ENCODE results near the gene NCBP2L. TPM values are rescaled to one million over a fixed set of nuclear protein-coding genes. Genes with fewer than 3 reads are reported as not detected.
"Not testable (repeated sequence)": the region's sequence is repeated elsewhere in the genome, so short reads cannot be mapped to it uniquely, and the experiment has no call there.

The NCBP2L gene
- total RNA-seq, 1 donor from 2014 or later = not detected

DNA sequence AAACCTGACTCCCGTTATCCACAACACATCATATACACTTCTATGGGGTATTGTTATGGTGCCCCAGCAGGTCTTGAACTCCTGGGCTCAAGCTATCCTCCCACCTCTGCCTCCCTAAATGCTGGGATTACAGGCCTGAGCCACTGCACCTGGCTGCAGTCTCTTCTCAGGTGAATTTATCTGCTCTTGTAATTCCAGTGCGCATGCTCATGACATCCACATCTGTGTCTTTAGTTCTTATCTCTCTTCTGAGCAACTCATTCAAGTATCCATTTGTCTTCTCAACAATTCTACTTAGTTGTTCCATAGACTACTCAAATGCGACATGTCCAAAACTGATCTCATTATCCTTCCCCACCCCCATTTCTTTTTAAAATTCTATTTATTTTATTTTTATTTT, 27.6 kb downstream of the NCBP2L start:
- H3K9me3 Mint-ChIP-seq = no peaks in the 10 kb centered on the region
- no peaks in the 10 kb centered on the region for H3K36me3 Mint-ChIP-seq (ENCODE audit: low read depth)
- H3K4me3 Mint-ChIP-seq = no peak overlapping the region
- intact Hi-C loops (cut with micrococcal nuclease) = no loop called here
- H3K4me1 Mint-ChIP-seq = no peaks in the 10 kb centered on the region
- H3K27ac Mint-ChIP-seq = no peak overlapping the region
- no peak for DNase-seq
- H3K27me3 Mint-ChIP-seq = peaks cover 4% of the 10 kb centered on the region

DNA sequence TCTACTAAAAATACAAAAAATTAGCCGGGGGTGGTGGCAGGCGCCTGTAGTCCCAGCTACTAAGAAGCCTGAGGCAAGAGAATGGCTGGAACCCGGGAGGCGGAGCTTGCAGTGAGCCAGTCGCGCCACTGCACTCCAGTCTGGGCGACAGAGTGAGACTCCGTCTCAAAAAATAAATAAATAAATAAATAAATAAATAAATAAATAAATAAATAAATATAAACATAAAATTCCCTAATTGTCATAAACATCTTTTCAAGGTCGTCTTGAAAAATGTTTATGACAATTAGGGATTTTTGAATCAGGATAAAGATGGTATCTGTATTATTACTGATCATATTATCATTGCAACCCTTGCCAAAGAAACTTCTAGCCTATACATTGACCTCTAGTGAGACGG, 32.5 kb downstream of the NCBP2L start:
- DNase-seq; H3K4me1 Mint-ChIP-seq; H3K9me3 Mint-ChIP-seq; intact Hi-C loops (cut with micrococcal nuclease); H3K27me3 Mint-ChIP-seq; H3K4me3 Mint-ChIP-seq; H3K27ac Mint-ChIP-seq; H3K36me3 Mint-ChIP-seq (ENCODE audit: low read depth): not testable (repeated sequence)

DNA sequence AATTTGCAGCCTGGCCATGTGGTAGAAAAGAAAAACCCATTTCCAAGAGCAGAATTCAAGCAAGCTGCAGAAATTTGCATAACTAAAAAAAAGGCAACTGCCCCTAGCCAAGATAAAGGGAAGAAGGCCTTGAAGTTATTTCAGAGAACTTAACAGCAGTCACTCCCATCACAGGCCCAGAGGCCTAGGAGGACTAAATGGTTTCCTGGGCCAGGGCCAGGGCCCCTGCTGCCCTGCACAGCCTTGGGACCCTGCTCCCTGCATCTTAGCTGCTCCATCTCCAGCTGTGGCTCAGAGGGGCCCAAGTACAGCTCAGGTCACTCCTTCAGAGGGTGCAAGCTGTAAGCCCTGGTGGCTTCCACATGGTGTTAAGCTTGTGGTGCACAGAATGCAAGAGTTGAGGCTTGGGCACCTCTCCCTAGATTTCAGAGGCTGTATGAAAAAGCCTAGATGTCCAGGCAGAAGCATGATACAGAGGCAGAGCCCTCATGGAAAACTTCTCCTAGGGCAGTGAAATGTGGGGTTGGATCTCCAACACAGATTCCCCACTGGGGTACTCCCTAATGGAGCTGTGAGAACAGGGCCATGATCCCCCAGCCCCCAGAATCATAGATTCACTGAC, 41.5 kb downstream of the NCBP2L start:
- no peaks in the 10 kb centered on the region for H3K9me3 Mint-ChIP-seq

DNA sequence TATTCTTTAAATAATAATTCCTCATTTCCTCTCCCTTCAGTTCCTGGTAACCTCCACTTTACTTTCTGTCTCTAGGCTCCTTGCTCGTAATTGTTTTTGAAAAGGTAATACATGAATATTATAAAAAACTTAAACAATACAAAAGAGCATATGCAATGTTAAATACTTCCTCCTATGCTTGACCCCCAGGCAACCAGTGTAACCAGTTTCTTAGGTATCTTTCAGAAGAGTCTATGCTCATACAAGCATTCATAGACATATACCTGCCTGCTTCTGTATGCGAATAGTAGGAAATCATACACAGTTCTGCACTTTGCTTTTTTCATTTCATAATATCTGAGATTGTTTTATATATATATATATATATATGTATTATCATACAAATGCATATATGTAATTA, 45.5 kb downstream of the NCBP2L start:
- Mint-ChIP-seq H3K27me3 (peaks cover 10% of the 10 kb centered on the region), H3K4me1 (peaks cover 18% of the 10 kb centered on the region), H3K36me3 (ENCODE audit: low read depth) (no peaks in the 10 kb centered on the region), H3K9me3 (no peaks in the 10 kb centered on the region), H3K4me3 (no peak overlapping the region), H3K27ac (no peak overlapping the region)
- no peak for DNase-seq
- intact Hi-C loops (cut with micrococcal nuclease) = loop anchor here (10.0 kb wide), 1 partner anchor 108 kb away; no protein-coding TSS in a partner anchor

More for the DNA sequence above, 41.5 kb downstream of the NCBP2L start:
- no peak overlapping the region for H3K4me3 Mint-ChIP-seq
- H3K4me1 Mint-ChIP-seq = peaks cover 2% of the 10 kb centered on the region
- no peak overlapping the region for H3K27ac Mint-ChIP-seq
- no peak for DNase-seq
- intact Hi-C loops (cut with micrococcal nuclease) = no loop called here
- H3K27me3 Mint-ChIP-seq = peaks cover 2% of the 10 kb centered on the region
- H3K36me3 Mint-ChIP-seq (ENCODE audit: low read depth) = no peaks in the 10 kb centered on the region

GRCh38 chrX:107823456-107823855, 45.9 kb downstream of the NCBP2L start:
- no peaks in the 10 kb centered on the region for H3K9me3 Mint-ChIP-seq
- intact Hi-C loops (cut with micrococcal nuclease) = loop anchor here (10.0 kb wide), 1 partner anchor 109 kb away; no protein-coding TSS in a partner anchor
- H3K4me1 Mint-ChIP-seq = peaks cover 18% of the 10 kb centered on the region
- H3K27ac Mint-ChIP-seq = no peak overlapping the region
- no peaks in the 10 kb centered on the region for H3K36me3 Mint-ChIP-seq (ENCODE audit: low read depth)
- peaks cover 10% of the 10 kb centered on the region for H3K27me3 Mint-ChIP-seq
- H3K4me3 Mint-ChIP-seq = no peak overlapping the region
- DNase-seq = no peak

DNA sequence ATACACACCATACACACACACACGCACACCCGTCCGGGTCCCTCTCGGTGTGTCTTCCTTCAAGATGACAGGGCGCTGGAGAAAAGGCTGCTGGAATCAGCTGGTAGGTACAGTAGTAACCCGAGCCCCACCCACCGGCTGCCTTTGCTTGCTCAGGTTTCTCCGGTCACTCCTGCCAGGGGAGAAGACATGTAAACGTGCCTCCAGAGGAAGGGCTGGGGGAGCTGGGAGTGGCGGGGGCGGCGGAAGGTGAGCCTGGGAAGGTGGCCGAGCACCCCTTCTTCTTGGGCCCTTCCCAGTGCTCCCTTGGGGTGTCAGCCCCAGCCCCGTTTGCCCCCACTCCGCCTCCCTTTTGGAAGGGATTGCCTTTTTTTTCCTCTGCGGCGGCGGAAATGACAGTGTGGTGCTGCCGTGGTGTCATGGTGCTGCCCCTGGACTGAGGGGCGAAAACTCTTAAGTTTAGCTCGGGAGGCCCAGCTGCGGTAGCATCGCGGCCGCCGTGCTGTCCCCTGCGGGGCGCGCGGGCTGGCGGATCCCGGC, 48.2 kb downstream of the NCBP2L start, which contains the start of gene MID2:
Gene MID2, plus strand, starts transcription at position 169 of the 540 bp plus-strand sequence. CDS start 561 bp downstream, outside the sequence.
- Mint-ChIP-seq H3K9me3 (no peaks in the 10 kb centered on the region), H3K27ac (peak within 1 kb of the TSS; percentile 78), H3K4me3 (peak within 1 kb of the TSS; percentile 83), H3K36me3 (ENCODE audit: low read depth) (no peaks in the 10 kb centered on the region), H3K27me3 (peaks cover 10% of the 10 kb centered on the region), H3K4me1 (peaks cover 18% of the 10 kb centered on the region)
- peak; percentile 80 for DNase-seq
- intact Hi-C loops (cut with micrococcal nuclease) = loop anchor here (5.0 to 10.0 kb wide), 2 partner anchors 111 to 148 kb away; no protein-coding TSS in a partner anchor

GRCh38 chrX:107826238-107827029, 48.9 kb downstream of the NCBP2L start:
- Mint-ChIP-seq H3K9me3 (no peaks in the 10 kb centered on the region), H3K4me1 (peaks cover 18% of the 10 kb centered on the region), H3K27ac (peak overlapping the region; percentile 81), H3K4me3 (peak overlapping the region; percentile 83), H3K36me3 (ENCODE audit: low read depth) (no peaks in the 10 kb centered on the region), H3K27me3 (peaks cover 10% of the 10 kb centered on the region)
- DNase-seq = peak; percentile 69
- intact Hi-C loops (cut with micrococcal nuclease) = loop anchor here (5.0 to 10.0 kb wide), 2 partner anchors 112 to 149 kb away; no protein-coding TSS in a partner anchor

DNA sequence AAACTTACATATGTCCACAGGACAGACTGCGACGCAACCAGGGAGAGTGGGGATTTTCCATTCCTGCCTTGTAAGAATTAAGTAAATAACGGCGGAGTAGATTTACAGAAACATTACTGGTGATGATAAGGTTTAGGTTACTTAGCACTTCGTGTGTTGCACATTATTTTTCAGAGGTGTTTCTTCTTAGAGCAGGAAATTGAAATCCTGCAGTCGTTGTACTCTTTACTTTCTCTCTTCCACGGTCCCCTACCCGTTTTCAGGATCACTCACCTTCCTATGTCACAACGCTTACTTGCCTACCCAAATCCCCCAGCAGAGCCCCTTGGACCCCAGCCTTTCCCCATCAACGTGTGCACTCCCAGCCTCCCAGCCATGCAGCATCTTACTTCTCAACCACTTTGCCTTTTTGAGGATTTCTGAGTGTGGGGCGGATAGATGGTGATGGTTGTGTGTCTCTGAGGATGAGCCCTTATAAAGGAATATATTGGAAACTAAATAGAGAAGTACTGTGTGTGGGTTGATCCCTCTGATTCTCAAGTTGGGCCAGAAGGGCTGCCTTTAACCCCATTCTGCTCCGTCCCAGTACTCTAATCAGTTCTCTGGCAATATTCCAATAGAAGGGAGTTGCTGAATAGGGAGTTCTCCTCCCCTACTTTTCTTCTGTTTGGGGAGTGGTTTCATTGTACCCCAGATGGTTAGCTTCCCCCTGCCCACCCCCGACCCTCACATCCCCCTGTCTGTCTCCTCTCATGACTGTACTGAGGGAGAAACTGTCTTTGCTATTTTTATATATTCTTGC, 49.7 kb downstream of the NCBP2L start:
- Mint-ChIP-seq H3K4me1 (peaks cover 18% of the 10 kb centered on the region), H3K27ac (peak overlapping the region; percentile 81), H3K27me3 (peaks cover 10% of the 10 kb centered on the region), H3K36me3 (ENCODE audit: low read depth) (no peaks in the 10 kb centered on the region), H3K4me3 (peak overlapping the region; percentile 77), H3K9me3 (no peaks in the 10 kb centered on the region)
- intact Hi-C loops (cut with micrococcal nuclease) = loop anchor here (5.0 to 10.0 kb wide), 2 partner anchors 112 to 150 kb away; no protein-coding TSS in a partner anchor
- DNase-seq = peak; percentile 52

- Mint-ChIP-seq H3K9me3 (no peaks in the 10 kb centered on the region), H3K27me3 (peaks cover 10% of the 10 kb centered on the region), H3K36me3 (ENCODE audit: low read depth) (no peaks in the 10 kb centered on the region), H3K4me1 (peaks cover 18% of the 10 kb centered on the region), H3K4me3 (peak overlapping the region; percentile 65), H3K27ac (no peak overlapping the region)
- intact Hi-C loops (cut with micrococcal nuclease) = loop anchor here (2.0 to 10.0 kb wide), 3 partner anchors 17 to 151 kb away; no protein-coding TSS in a partner anchor
- DNase-seq = no peak
Observed at GRCh38 chrX:107827852-107828251, 50.3 kb downstream of the NCBP2L start.

DNA sequence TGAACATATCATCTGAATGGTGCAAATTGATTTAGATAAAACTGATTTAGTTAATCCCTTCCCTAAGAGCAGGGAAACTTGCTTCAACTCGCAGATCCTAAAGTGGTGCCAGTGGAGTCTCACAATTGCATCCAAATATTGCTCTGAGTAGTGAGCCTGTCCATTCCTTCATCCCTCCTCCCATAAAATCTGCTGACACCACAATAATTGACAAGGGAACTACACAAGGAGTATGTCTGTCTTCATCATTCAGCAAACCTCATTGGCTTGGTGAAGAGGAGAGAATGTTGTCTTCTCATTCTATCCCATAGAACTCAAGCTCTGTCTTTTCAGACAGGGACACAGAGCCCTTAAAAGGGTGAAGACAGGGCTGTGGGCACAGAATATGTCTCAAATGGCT, 52.3 kb downstream of the NCBP2L start:
- H3K27me3 Mint-ChIP-seq = peaks cover 6% of the 10 kb centered on the region
- no peak overlapping the region for H3K27ac Mint-ChIP-seq
- H3K4me3 Mint-ChIP-seq = no peak overlapping the region
- peaks cover 16% of the 10 kb centered on the region for H3K4me1 Mint-ChIP-seq
- no peak for DNase-seq
- H3K36me3 Mint-ChIP-seq (ENCODE audit: low read depth) = no peaks in the 10 kb centered on the region
- intact Hi-C loops (cut with micrococcal nuclease) = loop anchor here (2.0 to 10.0 kb wide), 3 partner anchors 15 to 153 kb away; no protein-coding TSS in a partner anchor
- no peaks in the 10 kb centered on the region for H3K9me3 Mint-ChIP-seq

DNA sequence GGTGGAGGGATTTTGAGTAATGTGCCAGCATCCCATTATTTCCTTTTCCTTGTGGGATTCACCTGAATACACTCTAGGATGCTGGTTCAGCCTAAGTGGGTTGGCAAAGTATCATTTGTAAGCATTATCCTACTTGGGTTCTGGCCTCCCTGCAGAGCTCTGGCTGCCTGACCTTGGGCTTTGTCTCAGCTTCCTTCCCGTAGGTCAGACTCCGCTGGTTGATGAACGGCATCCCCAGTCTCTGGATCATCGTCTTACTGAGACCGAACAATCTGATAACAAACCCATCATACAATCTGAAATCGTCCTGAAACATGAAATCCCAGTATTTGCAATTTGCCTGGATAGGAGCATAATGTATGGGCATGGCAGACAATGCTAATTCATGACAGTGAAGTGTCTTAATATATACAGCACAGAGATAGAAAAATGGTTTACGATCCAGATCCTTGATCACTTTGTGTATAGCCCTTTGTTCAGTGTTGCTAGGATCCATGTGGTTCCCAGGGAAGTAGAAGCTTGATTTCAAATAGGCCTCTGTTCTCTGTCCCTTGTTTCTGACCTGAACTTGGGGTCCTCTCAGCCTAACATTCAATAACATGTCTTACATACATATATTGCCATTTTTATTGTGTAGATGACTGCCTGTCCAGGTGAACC, 53.7 kb downstream of the NCBP2L start:
- Mint-ChIP-seq H3K36me3 (ENCODE audit: low read depth) (no peaks in the 10 kb centered on the region), H3K27ac (no peak overlapping the region), H3K4me1 (peaks cover 11% of the 10 kb centered on the region), H3K27me3 (peaks cover 6% of the 10 kb centered on the region), H3K9me3 (no peaks in the 10 kb centered on the region), H3K4me3 (no peak overlapping the region)
- intact Hi-C loops (cut with micrococcal nuclease) = no loop called here
- no peak for DNase-seq

- H3K9me3 Mint-ChIP-seq = no peaks in the 10 kb centered on the region
- no peaks in the 10 kb centered on the region for H3K36me3 Mint-ChIP-seq (ENCODE audit: low read depth)
- no peak overlapping the region for H3K27ac Mint-ChIP-seq
- peaks cover 2% of the 10 kb centered on the region for H3K27me3 Mint-ChIP-seq
- no peak overlapping the region for H3K4me3 Mint-ChIP-seq
- intact Hi-C loops (cut with micrococcal nuclease) = no loop called here
- no peaks in the 10 kb centered on the region for H3K4me1 Mint-ChIP-seq
- no peak for DNase-seq
Observed at GRCh38 chrX:107834275-107835201, 57.0 kb downstream of the NCBP2L start.

All from activated CD4-positive, alpha-beta T cell treated with anti-CD3 and anti-CD28 coated beads, Interleukin-2, amount 10 ng/mL, durations not matched to agents 24 days and 14 days (primary cell).